Hypothalamus (tissue), 51 donors: ENCODE results near the gene ANO10.
"Not testable (repeated sequence)": the region's sequence is repeated elsewhere in the genome, so short reads cannot be mapped to it uniquely, and the experiment has no call there.

ENCODE experiments used
- DNase-seq, 51 donors: peaks; one replicate each; lab custom pipeline; 2025; lab: John Stamatoyannopoulos, UW

Gene ANO10, protein sequence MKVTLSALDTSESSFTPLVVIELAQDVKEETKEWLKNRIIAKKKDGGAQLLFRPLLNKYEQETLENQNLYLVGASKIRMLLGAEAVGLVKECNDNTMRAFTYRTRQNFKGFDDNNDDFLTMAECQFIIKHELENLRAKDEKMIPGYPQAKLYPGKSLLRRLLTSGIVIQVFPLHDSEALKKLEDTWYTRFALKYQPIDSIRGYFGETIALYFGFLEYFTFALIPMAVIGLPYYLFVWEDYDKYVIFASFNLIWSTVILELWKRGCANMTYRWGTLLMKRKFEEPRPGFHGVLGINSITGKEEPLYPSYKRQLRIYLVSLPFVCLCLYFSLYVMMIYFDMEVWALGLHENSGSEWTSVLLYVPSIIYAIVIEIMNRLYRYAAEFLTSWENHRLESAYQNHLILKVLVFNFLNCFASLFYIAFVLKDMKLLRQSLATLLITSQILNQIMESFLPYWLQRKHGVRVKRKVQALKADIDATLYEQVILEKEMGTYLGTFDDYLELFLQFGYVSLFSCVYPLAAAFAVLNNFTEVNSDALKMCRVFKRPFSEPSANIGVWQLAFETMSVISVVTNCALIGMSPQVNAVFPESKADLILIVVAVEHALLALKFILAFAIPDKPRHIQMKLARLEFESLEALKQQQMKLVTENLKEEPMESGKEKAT

DNA sequence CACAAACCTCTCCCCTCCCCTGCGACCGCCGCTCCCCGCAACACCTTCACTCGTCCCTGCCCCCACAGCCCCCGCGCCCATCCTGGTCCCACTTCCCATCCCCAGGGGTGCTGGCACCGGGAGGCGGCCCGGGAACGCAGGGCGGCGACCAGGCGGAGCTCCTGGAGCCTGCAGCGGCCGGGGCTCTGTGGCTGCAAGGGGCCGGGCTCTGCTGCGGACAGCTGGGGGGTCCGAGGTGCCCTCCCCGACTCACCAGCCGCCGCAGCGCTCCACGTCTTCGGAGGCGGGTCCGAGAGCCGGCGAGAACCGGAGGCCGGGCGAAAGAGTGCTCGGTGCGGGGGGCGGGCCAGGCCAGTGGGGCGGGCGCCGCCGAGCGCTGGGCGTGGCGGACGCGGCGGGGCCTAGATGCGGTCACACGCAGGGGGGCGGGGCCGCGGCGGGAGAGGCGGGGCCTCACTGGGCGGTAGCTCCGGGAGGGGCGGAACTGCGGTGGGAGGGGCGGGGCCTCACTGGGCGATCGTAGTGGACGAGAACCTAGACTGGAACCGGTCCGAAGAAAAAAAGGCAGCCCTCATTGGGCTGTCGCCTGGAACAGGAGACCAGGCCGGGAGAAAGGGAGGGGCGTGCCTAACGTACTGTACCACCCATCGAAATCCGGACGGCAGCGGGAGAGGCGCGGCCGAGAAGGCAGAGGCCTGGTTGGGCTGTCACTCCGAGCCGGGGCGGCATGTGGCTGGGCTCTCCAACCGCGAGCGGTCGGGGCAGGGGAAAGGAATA is at the start of gene ANO10:
Gene ANO10 (minus strand): TSS at position 356 of the 777 bp plus-strand sequence. CDS start 16,159 bp downstream, outside the sequence.
- peak; percentile 42 to 99 (median 97) for DNase-seq

DNA sequence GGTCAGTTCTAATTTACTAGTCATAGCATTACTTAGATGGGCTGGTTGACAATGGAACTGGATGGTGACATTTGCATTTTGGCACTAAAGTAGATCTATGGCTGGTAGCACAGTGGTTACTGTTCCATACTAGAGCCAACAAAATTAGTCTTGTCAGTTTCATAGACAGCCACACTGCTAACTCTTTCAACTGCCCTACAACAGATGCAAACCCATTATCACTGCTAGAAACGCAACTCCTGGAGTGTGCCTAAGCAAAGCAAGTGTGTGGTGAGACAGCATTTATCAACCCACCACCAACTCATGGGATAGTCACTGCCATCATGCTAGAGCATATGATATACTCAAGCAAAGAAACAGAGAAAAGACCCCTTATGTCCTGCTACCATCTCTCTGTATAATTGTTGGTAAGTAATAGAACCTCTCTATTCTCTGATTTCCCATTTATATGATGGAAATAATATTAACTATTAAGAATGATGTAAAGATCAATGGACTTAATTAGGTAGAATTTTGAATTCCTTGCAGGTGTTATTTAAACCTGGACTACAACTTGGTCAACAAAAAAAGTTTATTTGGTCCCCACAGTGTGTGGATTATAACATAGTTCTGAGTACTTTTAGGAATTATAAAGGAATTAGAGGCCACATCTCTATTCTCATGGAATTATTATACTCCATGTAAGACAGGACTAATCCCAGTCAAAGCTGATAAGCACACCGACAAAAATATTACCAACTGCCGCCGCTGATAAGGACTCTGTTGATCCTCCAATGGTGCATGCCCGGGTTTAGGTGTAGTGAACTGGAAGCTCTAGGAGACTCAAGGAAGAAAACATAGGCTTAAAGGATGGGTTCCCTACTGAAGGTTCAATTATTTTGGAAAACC is 49.1 kb upstream of the ANO10 start:
- DNase-seq: no peak

DNA sequence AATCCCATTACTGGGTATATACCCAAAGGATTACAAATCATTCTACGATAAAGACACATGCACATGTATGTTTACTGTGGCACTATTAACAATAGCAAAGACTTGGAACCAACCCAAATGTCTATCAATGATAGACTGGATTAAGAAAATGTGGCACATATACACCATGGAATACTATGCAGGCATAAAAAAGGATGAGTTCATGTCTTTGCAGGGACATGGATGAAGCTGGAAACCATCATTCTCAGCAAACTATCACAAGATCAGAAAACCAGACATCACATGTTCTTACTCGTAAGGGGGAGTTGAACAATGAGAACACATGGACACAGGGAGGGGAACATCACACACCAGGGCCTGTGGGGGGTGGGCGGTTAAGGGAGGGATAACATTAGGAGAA is 43.2 kb upstream of the ANO10 start:
- DNase-seq: not testable (repeated sequence)

DNA sequence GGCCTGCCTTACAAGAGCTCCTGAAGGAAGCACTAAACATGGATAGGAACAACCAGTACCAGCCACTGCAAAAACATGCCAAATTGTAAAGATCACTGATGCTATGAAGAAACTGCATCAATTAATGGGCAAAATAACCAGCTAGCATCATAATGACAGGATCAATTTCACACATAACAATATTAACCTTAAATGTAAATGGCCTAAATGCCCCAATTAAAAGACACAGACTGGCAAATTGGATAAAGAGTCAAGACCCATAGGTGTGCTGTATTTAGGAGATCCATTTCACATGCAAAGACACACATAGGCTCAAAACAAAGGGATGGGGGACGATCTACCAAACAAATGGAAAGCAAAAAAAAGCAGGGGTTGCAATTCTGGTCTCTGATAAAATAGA is 39.6 kb upstream of the ANO10 start:
- DNase-seq: not testable (repeated sequence)

DNA sequence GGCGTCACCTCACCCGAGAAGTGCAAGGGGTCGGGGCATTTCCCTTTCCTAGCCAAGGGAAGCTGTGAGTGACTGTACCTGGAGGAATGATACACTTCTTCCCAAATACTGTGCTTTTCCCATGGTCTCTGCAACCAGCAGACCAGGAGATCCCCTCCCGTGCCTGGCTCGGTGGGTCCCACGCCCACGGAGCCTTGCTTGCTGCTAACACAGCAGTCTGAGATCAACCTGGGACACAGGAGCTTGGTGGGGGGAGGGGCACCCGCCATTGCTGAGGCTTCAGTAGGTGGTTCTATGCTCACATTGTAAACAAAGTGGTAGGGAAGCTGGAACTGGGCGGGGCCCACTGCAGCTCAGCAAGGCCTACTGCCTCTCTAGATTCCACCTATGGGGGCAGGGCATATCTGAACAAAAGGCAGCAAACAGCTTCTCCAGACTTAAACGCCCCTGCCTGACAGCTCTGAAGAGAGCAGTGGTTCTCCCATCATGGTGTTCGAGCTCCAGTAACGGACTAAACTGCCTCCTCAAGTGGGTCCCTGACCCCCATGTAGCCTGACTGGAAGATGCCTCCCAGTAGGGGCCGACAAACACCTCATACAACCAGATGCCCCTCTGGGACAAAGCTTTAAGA is 37.6 kb upstream of the ANO10 start:
- DNase-seq: no peak

DNA sequence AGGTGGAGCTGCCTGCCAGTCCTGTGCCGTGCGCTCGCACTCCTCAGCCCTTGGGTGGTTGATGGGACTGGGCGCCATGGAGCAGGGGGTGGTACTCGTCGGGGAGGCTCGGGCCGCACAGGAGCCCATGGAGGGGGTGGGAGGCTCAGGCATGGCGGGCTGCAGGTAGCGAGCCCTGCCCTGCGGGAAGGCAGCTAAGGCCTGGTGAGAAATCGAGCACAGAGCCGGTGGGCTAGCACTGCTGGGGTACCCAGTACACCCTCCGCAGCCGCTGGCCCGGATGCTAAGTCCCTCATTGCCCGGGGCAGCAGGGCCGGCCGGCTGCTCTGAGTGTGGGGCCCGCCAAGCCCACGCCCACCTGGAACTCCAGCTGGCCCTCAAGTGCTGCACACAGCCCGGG is 34.6 kb upstream of the ANO10 start:
- DNase-seq: not testable (repeated sequence)

DNA sequence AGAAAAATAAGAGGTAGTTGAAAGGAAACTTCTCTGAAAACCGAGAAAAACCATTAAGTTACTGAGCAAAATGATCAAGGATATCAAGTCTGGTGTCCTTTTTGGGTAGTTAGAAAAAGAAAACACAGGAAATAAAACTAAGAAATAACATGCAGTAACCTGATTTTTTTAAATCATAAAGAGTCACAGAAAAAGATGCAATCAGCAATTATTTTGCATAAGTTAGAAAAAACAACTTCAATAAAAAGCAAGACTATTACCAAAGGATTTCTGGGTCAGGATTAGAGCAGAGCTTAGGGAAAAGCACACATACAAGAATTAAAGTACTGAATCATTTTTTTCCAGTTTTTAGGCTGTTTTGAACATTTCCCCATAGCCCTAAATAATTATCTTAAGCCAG is 28.5 kb upstream of the ANO10 start:
- no peak for DNase-seq

DNA sequence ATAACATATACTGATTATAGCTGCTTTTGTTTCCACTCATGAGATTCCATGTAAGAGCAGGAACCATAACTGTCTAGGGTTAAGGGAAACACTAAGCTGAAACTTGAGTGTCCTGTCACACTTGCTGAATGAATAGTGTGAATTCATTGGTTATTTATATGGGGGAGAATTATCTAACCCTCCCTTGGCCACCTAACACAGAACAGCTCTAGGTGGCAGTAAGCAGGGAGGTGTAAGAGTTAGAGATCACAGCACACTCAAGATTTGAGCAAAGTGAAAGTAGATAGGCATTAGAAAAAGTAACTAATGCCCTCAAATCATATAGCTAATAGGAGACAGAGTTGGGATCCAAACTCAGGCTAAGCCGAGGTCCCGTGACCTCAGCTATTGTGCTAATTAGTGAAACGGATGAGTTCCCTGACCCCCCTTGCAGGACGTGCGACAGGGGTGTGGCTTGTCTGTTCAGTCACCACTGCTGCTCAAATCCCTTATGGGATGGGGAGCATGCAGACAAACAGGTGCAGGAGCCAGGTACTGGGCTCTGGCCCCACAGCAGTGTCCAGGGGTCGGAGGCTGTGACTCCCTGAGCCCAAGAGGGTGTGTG is 27.7 kb upstream of the ANO10 start:
- DNase-seq: no peak

DNA sequence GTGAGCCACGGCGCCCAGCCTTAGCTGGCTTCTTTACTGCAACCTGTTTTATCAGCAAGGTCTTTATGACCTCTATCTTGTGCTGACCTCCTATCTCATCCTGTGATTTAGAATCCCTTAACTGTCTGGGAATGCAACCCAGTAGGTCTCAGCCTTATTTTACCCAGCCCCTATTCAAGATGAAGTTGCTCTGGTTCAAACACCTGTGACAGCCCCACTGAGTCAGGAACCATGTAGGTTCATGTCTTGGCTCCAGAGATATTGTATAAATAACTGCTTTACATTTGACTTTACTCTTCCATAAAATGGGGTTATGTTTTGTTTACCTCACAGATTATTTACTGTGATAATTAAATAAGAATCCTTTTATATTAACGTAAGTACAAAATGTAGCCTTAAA is 27.1 kb upstream of the ANO10 start:
- no peak for DNase-seq

DNA sequence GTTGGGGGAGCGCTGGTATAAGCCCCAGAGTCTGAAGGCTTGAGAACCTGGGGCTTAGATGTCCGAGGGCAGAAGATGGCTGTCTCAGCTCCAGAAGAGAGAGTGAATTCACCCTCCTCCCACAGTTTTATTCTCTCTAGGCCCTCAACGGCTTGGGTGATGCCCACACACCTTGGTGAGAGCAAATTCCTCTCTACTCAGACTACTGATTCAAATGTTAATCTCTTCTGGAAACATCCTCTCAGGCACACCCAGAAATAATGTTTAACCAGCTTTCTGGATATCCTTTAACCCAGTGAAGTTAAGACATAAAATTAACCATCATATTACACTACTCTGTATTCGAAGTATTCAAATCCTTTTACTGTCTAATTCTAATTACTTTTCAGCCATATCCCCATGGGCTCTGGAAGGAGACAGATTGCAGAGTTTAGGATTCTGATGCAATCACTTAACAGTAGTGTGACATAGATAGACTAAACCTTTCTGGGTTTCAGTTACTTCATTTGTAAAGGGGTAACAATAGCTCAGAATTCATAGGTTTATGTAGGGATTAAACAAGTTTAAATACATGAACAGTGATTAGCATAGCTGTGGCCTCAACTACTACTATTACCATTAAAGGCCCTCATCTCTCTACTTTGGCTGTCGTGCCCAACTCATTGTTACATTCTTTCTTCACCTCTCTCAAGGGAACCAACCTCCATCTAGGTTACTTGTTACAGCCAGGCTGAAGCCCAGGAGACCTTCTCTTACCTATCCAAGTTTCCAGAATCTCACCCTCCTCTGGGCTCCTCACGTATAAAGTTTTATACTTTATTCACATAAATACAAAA is 25.7 kb upstream of the ANO10 start:
- DNase-seq: no peak

DNA sequence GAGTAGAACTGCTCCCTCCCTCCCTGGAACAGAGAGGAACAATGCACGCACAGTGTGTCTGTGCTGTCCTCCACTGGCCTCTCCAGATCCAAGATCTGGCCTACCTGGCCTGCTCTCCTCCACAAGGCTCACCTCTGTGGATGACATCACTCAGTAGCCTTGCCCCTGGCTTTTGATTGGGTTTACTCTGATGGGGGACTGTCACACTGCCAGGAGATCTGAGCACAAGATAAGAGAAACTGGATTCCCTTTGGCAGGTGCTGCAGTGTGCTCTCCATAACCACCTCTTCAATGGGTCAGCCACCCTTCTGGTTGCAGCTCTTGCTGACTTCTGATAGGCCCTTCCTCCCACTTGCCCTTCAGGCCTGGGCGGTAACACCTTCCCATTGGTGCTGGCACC is 22.6 kb upstream of the ANO10 start:
- DNase-seq: no peak

DNA sequence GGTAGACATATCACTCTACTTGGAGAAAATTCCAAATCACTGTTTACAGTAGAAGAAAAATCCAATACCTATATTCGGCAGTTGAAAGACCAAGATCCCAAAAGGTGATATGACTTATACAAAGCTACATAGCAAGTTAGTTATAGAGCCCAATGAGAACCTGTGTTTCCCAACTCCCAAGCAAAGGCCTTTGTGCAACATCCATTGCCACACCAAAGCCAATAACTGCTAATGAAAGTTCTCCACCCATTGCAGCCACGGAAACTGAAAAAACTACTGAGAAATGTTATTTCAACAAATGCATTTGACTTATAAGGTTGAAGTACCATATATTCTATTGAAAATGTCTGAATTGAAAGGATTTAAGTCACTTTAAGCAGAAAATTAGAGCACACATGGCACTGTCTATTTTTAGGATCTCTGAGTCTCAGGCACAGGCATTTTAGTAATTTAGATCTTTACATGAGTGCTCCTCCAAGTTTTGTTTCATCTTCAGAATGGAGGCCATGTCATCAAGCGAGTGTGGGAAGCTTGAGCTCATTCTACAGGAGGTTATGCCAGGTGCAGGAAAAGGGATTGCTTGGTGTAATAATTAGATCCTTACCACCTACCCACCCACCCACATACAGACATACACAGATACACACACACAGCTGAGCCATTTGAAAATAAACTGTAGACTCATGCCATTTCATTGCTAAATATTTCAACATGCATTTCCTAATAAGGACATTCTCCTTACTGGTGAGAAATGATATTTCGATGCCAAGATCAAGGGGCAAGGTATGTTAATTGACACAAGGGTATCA is 19.7 kb upstream of the ANO10 start:
- DNase-seq: no peak

DNA sequence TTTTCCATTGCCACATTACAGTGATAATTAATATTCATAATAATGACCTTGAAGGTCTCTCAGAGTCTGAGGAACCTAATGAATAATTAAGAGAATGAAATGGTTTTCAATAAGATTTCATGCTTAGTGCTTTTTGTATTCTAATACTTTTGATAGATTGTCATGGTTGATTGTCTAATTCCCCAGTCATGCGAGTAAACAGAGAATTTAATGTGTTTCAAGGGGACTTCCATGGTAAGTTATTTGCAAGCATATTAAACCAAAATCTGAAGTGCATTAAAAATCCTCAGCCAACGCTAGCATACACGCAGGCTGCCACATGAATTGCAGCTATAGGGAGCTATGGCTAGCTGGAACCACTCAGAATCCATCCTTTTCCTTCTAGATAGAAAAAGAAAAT is 18.9 kb upstream of the ANO10 start:
- DNase-seq: no peak

DNA sequence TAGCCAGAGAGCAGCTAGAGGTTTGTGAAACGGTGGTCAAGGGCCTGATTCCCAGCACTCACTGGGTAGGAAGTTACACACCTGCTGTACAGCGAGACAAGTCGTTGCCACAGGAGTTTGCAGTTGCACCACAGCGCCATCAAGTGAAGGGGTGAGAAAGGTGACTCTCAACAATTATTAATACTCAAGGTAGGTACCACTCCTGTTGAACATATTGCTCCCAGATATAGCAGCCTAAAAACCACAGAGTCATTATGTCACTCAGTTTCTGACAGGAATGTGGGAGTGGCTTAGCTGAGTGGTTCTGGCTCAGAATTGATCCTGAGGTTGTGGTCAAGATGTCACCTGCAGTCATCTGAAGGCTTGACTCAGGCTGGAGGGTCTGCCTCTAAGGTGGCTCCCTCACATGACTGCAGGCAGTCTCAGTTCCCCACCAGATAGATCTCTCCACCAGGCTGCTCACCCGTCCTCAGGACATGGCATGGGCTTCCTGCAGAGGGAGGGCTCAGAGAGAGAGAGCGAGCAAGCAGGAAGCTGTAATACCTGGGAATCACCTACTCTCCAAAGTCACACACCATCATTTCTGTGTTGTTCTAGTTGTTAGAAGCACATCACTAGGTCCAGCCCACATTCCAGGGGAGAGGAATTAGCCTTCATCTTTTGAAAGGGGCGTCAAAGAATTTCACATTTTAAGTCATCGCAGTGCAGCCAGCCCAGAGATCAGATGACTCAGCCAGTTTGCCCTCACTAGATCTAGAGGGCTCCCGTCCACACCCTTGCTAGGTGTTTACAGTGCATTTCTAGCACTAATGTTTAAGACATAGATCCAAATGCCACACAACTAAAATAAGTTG is 17.0 kb upstream of the ANO10 start:
- DNase-seq: no peak

DNA sequence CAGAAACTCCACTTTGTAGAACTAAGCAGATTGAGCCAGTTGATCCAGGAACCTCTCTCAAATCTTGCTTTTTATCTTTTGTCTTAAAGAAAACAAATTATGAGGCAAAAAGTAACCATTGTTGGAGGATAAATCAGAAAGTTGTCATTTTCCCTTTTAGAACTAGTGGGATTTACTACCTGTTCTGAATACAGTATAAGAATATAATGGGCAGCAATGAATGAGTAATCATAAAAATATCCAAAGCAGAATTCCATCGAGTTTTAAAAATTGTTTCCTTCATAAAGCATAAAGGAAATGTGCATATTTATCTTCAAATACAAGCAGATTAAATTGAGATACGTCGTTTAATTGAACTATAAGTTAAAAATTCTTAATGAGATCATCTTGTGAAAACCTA is 15.9 kb upstream of the ANO10 start:
- DNase-seq: no peak

DNA sequence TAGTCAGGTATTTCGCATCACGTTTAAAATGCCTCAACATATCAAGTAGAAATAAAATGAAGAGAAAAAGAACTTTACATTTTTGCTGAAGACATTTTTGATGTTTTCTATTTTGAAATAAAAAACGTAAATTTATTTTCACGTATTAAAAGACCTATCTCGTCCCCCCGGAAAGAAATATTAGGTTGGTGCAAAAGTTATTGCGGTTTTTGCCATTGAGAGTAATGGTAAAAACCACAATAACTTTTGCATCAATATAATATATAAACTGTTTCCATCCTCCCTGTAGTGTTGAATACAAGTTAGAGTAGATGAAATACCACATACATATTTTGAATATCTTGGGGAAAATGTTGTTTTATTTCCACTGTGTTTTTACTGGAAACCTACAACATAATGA is 11.2 kb upstream of the ANO10 start:
- no peak for DNase-seq

DNA sequence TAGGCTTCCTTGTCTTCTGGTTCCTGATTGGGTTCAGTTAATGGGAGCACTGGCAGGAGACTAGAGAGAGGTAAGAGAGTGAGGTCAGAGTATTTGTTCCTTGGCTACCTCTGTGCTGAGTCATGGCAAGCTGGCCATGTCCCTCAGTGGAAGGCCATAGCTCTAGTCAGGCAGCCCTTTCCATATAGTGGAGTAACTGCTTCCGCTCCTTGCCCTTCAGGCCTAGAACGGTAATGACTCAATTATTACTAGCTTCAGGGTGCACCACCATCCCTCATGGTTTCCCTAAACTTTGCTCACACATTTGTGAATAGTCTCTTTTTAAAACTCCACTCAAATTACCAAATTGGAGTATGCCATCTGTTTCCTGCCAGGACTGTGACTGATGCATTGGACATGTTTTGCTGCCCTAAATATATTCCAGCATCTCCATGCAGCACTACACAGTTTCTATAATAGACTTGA is 10.5 kb upstream of the ANO10 start:
- peak in 1 of 51 donors; percentile 17 for DNase-seq
